Measurements from ENCODE around the gene KCTD20. TPM values are rescaled to one million over a fixed set of nuclear protein-coding genes. Genes with fewer than 3 reads are reported as not detected.

The KCTD20 gene
- total and polyA plus RNA-seq, 9 of the 15 experiments (the other 6 are each of a cell fraction or from before 2014, with no cell fraction given): 28.9 to 160 (median 70.6) TPM

GRCh38 chr6:36423101-36423824 lies 19.5 kb upstream of the KCTD20 start (continued):
- no peak for TF ChIP-seq ZNF280A (IDR thresholded peaks at IDR 0.05; ENCODE audit: low read depth, partially characterized antibody)
- no peak for TF ChIP-seq HLTF (IDR thresholded peaks at IDR 0.05)
- TF ChIP-seq ZFPM2 (CRISPR knock-in tag; IDR thresholded peaks at IDR 0.05): no peak
- TF ChIP-seq PURB (CRISPR knock-in tag; IDR thresholded peaks at IDR 0.05; ENCODE audit: low read depth): no peak
- peak; percentile 99 for TF ChIP-seq E2F1 (CRISPR knock-in tag; IDR thresholded peaks at IDR 0.05)
- TF ChIP-seq ATF4 (CRISPR knock-in tag; IDR thresholded peaks at IDR 0.05): 0 out of 2 replicates have a peak, but pooled peaks have one; percentile 5
- peak; percentile 91 for TF ChIP-seq POLR2G (IDR thresholded peaks at IDR 0.05; ENCODE audit: low read depth, low read length)
- no peak for TF ChIP-seq BMI1 (IDR thresholded peaks at IDR 0.05; ENCODE audit: low read length)
- TF ChIP-seq CCAR2 (IDR thresholded peaks at IDR 0.05; ENCODE audit: low read depth, low read length): no peak
- TF ChIP-seq SUPT5H (IDR thresholded peaks at IDR 0.05): peak; percentile 89
- TF ChIP-seq NKRF (IDR thresholded peaks at IDR 0.05; ENCODE audit: borderline replicate concordance): no peak
- TF ChIP-seq BRD9 (IDR thresholded peaks at IDR 0.05; ENCODE audit: low read depth, partially characterized antibody): no peak
- peak; percentile 97 for TF ChIP-seq REST (IDR thresholded peaks at IDR 0.05; ENCODE audit: borderline replicate concordance)
- no peak for TF ChIP-seq REST (CRISPR knock-in tag; IDR thresholded peaks at IDR 0.05; ENCODE audit: low read depth)
